Stimulated activated CD4-positive, alpha-beta T cell treated with anti-CD3 and anti-CD28 coated beads, Interleukin-12 subunit alpha, Interleukin-12 subunit beta, amount 100 ng/mL, for 24 hours (primary cell): ENCODE measurements around the gene ARHGEF17.
"Not testable (repeated sequence)": the region's sequence is repeated elsewhere in the genome, so short reads cannot be mapped to it uniquely, and the experiment has no call there.

Experiments used
- DNase-seq, 2 experiments: peaks; one replicate each; pipeline ENCODE4 v3.0.0-alpha.2; 2020; ENCODE audit warnings: low read depth in 2 of 2

Gene ARHGEF17

GRCh38 chr11:73308003-73308960 lies at the start of gene ARHGEF17:
Gene ARHGEF17 (plus strand): TSS chr11:73308276. CDS start chr11:73308639, 363 bp downstream.
- peak in 1 of 2 experiments; percentile 14 for DNase-seq

GRCh38 chr11:73259406-73260126 lies 48.5 kb upstream of the ARHGEF17 start:
- DNase-seq = no peak

- DNase-seq = no peak
Observed at GRCh38 chr11:73260127-73260457, 48.0 kb upstream of the ARHGEF17 start.

GRCh38 chr11:73262851-73263495 lies 45.1 kb upstream of the ARHGEF17 start:
- no peak for DNase-seq

GRCh38 chr11:73263640-73264039 lies 44.4 kb upstream of the ARHGEF17 start:
- DNase-seq = no peak

GRCh38 chr11:73265278-73265810 lies 42.7 kb upstream of the ARHGEF17 start:
- no peak for DNase-seq

GRCh38 chr11:73265853-73266645 lies 42.0 kb upstream of the ARHGEF17 start:
- DNase-seq = no peak

- no peak for DNase-seq
Observed at GRCh38 chr11:73266646-73267020, 41.4 kb upstream of the ARHGEF17 start.

- no peak for DNase-seq
Observed at GRCh38 chr11:73267122-73267846, 40.8 kb upstream of the ARHGEF17 start.

- DNase-seq = no peak
Observed at GRCh38 chr11:73267906-73268540, 40.1 kb upstream of the ARHGEF17 start.

- DNase-seq = no peak
Observed at GRCh38 chr11:73268671-73269271, 39.3 kb upstream of the ARHGEF17 start.

- no peak for DNase-seq
Observed at GRCh38 chr11:73269459-73270015, 38.5 kb upstream of the ARHGEF17 start.

GRCh38 chr11:73270016-73270854 lies 37.8 kb upstream of the ARHGEF17 start:
- DNase-seq = no peak

GRCh38 chr11:73270855-73271477 lies 37.1 kb upstream of the ARHGEF17 start:
- DNase-seq = no peak

GRCh38 chr11:73271478-73271865 lies 36.6 kb upstream of the ARHGEF17 start:
- not testable (repeated sequence) for DNase-seq

- no peak for DNase-seq
Observed at GRCh38 chr11:73271936-73272679, 36.0 kb upstream of the ARHGEF17 start, which contains the start of gene P2RY6. Gene P2RY6 (plus strand): TSS chr11:73272338. CDS start chr11:73296519, 24,181 bp downstream.

- no peak for DNase-seq
Observed at GRCh38 chr11:73272680-73273038, 35.4 kb upstream of the ARHGEF17 start.
